Measurements from ENCODE around the gene TACR2. TPM values are rescaled to one million over a fixed set of nuclear protein-coding genes. Genes with fewer than 3 reads are reported as not detected.

The TACR2 gene
- total and polyA plus RNA-seq, 2 experiments from 2014 or later: not detected

DNA sequence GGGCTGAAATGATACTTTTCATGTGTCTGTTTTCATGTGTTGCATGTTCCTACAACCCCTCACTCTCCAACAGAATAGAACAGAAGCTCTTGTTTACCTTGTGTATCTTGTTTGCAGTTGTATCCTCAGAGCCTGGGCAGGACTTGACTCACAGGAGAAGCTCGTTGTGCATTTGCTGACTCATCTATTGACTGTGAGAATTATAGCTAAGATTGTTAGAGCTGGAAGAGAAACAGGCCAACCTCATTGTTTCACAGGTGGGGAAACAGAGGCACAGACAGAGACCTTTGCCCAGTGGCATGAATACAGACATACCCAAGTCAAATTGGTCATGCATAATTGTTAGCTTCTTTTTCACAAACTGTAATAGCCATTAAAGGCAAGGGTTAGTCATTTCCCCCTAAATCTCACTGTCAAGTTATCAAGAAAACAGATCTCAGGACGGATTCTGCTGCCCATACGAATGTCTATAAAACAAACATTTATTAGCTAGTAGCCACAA, 30.0 kb upstream of the TACR2 start (continued):
- TF ChIP-seq, protein P1, sequence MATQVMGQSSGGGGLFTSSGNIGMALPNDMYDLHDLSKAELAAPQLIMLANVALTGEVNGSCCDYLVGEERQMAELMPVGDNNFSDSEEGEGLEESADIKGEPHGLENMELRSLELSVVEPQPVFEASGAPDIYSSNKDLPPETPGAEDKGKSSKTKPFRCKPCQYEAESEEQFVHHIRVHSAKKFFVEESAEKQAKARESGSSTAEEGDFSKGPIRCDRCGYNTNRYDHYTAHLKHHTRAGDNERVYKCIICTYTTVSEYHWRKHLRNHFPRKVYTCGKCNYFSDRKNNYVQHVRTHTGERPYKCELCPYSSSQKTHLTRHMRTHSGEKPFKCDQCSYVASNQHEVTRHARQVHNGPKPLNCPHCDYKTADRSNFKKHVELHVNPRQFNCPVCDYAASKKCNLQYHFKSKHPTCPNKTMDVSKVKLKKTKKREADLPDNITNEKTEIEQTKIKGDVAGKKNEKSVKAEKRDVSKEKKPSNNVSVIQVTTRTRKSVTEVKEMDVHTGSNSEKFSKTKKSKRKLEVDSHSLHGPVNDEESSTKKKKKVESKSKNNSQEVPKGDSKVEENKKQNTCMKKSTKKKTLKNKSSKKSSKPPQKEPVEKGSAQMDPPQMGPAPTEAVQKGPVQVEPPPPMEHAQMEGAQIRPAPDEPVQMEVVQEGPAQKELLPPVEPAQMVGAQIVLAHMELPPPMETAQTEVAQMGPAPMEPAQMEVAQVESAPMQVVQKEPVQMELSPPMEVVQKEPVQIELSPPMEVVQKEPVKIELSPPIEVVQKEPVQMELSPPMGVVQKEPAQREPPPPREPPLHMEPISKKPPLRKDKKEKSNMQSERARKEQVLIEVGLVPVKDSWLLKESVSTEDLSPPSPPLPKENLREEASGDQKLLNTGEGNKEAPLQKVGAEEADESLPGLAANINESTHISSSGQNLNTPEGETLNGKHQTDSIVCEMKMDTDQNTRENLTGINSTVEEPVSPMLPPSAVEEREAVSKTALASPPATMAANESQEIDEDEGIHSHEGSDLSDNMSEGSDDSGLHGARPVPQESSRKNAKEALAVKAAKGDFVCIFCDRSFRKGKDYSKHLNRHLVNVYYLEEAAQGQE (IDR thresholded peaks at IDR 0.05; ENCODE audit: unreplicated experiment): no peak
- TF ChIP-seq ETS1 (IDR thresholded peaks at IDR 0.05) (no peak), CREB1 (CRISPR knock-in tag; IDR thresholded peaks at IDR 0.05; ENCODE audit: low read depth) (no peak), EZH2phosphoT487 (IDR thresholded peaks at IDR 0.05; ENCODE audit: unreplicated experiment) (no peak), NANOG (IDR thresholded peaks at IDR 0.05; ENCODE audit: borderline replicate concordance) (no peak)

DNA sequence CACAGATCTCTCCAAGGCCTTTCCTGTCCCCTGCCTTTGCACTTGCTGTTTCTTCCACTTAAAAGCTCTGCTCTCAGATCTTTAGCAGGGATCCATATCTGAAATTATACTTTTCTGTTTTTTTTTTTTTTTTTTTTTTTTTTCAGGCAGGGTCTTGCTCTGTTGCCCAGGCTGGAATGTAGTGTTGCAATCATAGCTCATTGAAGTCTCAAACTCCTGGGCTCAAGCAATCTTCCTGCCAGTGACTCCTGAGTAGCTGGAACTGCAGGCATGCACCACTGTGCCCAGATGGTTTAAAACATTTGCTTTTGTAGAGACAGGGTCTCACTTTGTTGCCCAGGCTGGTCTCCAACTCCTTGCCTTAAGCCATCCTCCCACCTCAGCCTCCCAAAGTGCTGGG, 29.5 kb upstream of the TACR2 start:
- Histone ChIP-seq H3F3A (replicated peaks; ENCODE audit: low read depth) (no peaks in the 10 kb centered on the region), H3K27me3 (ENCODE audit: insufficient read depth) (peaks cover 17% of the 10 kb centered on the region), H3K4me3 (no peak overlapping the region), H2AFZ (no peak overlapping the region), H3K27ac (ENCODE audit: low read depth) (no peak overlapping the region), H4K20me1 (replicated peaks; ENCODE audit: insufficient read depth) (no peaks in the 10 kb centered on the region; the same call in 1 of the 2 replicates), H3K9me2 (ENCODE audit: insufficient read depth) (no peaks in the 10 kb centered on the region), H3K4me1 (ENCODE audit: insufficient read depth) (peaks cover 6% of the 10 kb centered on the region), H3K36me3 (ENCODE audit: insufficient read depth) (no peaks in the 10 kb centered on the region), H3K4me2 (no peak overlapping the region), H3K79me2 (replicated peaks; ENCODE audit: insufficient read depth) (no peaks in the 10 kb centered on the region)
- Mint-ChIP-seq H3K4me3 (no peak overlapping the region), H3K4me1 (peaks cover 10% of the 10 kb centered on the region; the same call in 2 of the 3 replicates), H3K36me3 (ENCODE audit: low read depth) (no peaks in the 10 kb centered on the region), H3K9me3 (peaks cover 2% of the 10 kb centered on the region; the same call in 2 of the 3 replicates), H3K27ac (no peak overlapping the region), H3K27me3 (ENCODE audit: insufficient read depth, low read depth, poor library complexity) (peaks cover 22% of the 10 kb centered on the region)
- no peak for DNase-seq (ENCODE audit: low spot score)
- TF ChIP-seq ZNF331 (CRISPR knock-in tag; IDR thresholded peaks at IDR 0.05; ENCODE audit: low read depth): no peak
- TF ChIP-seq EZH2 (IDR thresholded peaks at IDR 0.05; ENCODE audit: low read depth, unreplicated experiment): no peak
- no peak for TF ChIP-seq JUNB (IDR thresholded peaks at IDR 0.05; ENCODE audit: unreplicated experiment)
- TF ChIP-seq ZNF114 (CRISPR knock-in tag; IDR thresholded peaks at IDR 0.05): no peak
- TF ChIP-seq NANOG (IDR thresholded peaks at IDR 0.05; ENCODE audit: borderline replicate concordance): no peak
- TF ChIP-seq, protein P1 (IDR thresholded peaks at IDR 0.05; ENCODE audit: unreplicated experiment): no peak
- ATAC-seq: no peak

All from GM23338 (cell line).